K562 (cell line): Measurements from ENCODE around the gene EVI5. TPM values are rescaled to one million over a fixed set of nuclear protein-coding genes. Genes with fewer than 3 reads are reported as not detected.

Experiments
- ATAC-seq: fragments of 200-7000 bp; cut with Tn5 transposase; 3 replicates; pipeline ENCODE4 v1.9.1; 2020; ENCODE audit warnings: moderate library complexity
- BruUV-seq: library from RNA; stranded (reverse); fragments of 400-500 nt; replicated peaks from 2 replicates; lab custom pipeline; 2021; lab: Mats Ljungman, UMichigan
- CTCF ChIA-PET: fragments of 300-600 bp; formaldehyde crosslinking; extraction: SDS; loops from one replicate; lab custom pipeline; 2021; ENCODE audit warnings: low intra/inter-chr PET ratio; lab: Yijun Ruan, JAX
- POLR2A ChIA-PET: fragments of 300-600, 350-650 bp; sonication (Branson Sonifier 250); formaldehyde crosslinking; extraction: SDS; loops from one replicate; lab custom pipeline; 2021; ENCODE audit warnings: antibody characterized with exemption, inconsistent platforms; lab: Yijun Ruan, JAX
- DNase-seq, 4 experiments: peaks; one replicate each; pipeline versions ENCODE4 v3.0.0 to v3.0.0-alpha.2; 2011 to 2018; ENCODE audit warnings: low spot score in 3 of 4, mixed read lengths in 3 of 4; ENCODE audit errors: extremely low read depth in 1 of 4
- FAIRE-seq: peaks from 2 replicates; lab custom pipeline; 2011; peaks lifted over from hg19 to GRCh38; lab: Jason Lieb, UNC
- H2AFZ ChIP-seq: 2 replicates; pipeline ENCODE4 v1.6.0; 2011; ENCODE audit warnings: low read depth, low read length, control low read depth, inconsistent platforms
- H3K27ac ChIP-seq: fragments of 200-600 bp; 3 replicates; pipeline ENCODE4 v1.8.0; 2011; ENCODE audit warnings: low read depth, mild to moderate bottlenecking, control low read depth, inconsistent platforms, low read length, moderate library complexity, mixed read lengths; ENCODE audit errors: extremely low read depth
- H3K27me3 ChIP-seq, 2 experiments: fragments of 300-600 bp in 1 of 2; 2 replicates in 1 of 2; 3 replicates in 1 of 2; pipeline versions ENCODE4 v1.6.0 to v1.8.0; 2011; ENCODE audit warnings: inconsistent platforms in 2 of 2, low read length in 2 of 2, mild to moderate bottlenecking in 1 of 2, mixed read lengths in 1 of 2, moderate library complexity in 1 of 2; ENCODE audit not compliant: control insufficient read depth in 2 of 2, insufficient read depth in 2 of 2
- H3K36me3 ChIP-seq: fragments of 300-600 bp; 3 replicates; pipeline ENCODE4 v1.8.0; 2011; ENCODE audit warnings: mild to moderate bottlenecking, low read length, inconsistent platforms; ENCODE audit not compliant: control insufficient read depth, insufficient read depth
- H3K4me1 ChIP-seq, 2 experiments: fragments of 200-600 bp in 1 of 2; replicated peaks in 1 of 2; 2 replicates in 1 of 2; 3 replicates in 1 of 2; pipeline versions ENCODE4 v1.5.1 to v1.8.0; 2011; ENCODE audit warnings: inconsistent platforms in 2 of 2, low read length in 2 of 2, mild to moderate bottlenecking in 1 of 2, mixed read lengths in 1 of 2, moderate library complexity in 1 of 2; ENCODE audit not compliant: control insufficient read depth in 2 of 2, insufficient read depth in 2 of 2
- H3K4me2 ChIP-seq: 2 replicates; pipeline ENCODE4 v1.6.1; 2011; ENCODE audit warnings: low read length, control low read depth, inconsistent platforms, mixed read lengths; ENCODE audit not compliant: insufficient read depth
- H3K4me3 ChIP-seq: fragments of 200-600 bp; sonication (generic), shearing (Covaris generic); 2 replicates; pipeline ENCODE4 v1.5.1; 2016; ENCODE audit warnings: control low read depth, inconsistent platforms
- H3K79me2 ChIP-seq: fragments of 200-600 bp; 3 replicates; pipeline ENCODE4 v1.8.0; 2011; ENCODE audit warnings: low read length, inconsistent platforms; ENCODE audit not compliant: control insufficient read depth, insufficient read depth
- H3K9ac ChIP-seq, 2 experiments: 2 replicates each; pipeline versions ENCODE4 v1.6.0 to v1.6.1; 2011; ENCODE audit warnings: low read depth in 2 of 2, low read length in 2 of 2, control low read depth in 1 of 2, inconsistent platforms in 1 of 2, mild to moderate bottlenecking in 1 of 2, mixed read lengths in 1 of 2; ENCODE audit not compliant: insufficient read depth in 1 of 2
- H3K9me1 ChIP-seq: one replicate; pipeline ENCODE4 v1.6.0; 2011; ENCODE audit warnings: inconsistent platforms, mild to moderate bottlenecking, low read length, moderate library complexity; ENCODE audit not compliant: control insufficient read depth, insufficient read depth
- H3K9me3 ChIP-seq: replicated peaks from 2 replicates; pipeline ENCODE4 v1.5.1; 2011; ENCODE audit warnings: low read depth, low read length, inconsistent platforms; ENCODE audit not compliant: control insufficient read depth, insufficient read depth
- H4K20me1 ChIP-seq: replicated peaks from 2 replicates; pipeline ENCODE4 v1.6.1; 2011; ENCODE audit warnings: low read length, inconsistent platforms, mixed read lengths; ENCODE audit not compliant: control insufficient read depth, insufficient read depth
- BCOR ChIP-seq: fragments of 450-650 bp; IDR thresholded peaks from 2 replicates; pipeline ENCODE4 v1.6.1; 2016
- CCNT2 ChIP-seq: IDR thresholded peaks from 2 replicates; pipeline ENCODE4 v1.6.1; 2011; ENCODE audit warnings: borderline replicate concordance, low read depth, mild to moderate bottlenecking, moderate library complexity, mixed read lengths, low read length; ENCODE audit not compliant: insufficient read length; ENCODE audit errors: extremely low read depth
- CTCFL ChIP-seq: IDR thresholded peaks from 2 replicates; pipeline ENCODE4 v1.6.1; 2011; ENCODE audit warnings: borderline replicate concordance, low read depth, mild to moderate bottlenecking, moderate library complexity, low read length; ENCODE audit not compliant: insufficient read depth, poor library complexity, severe bottlenecking
- FOXA1 ChIP-seq: fragments of 450-650 bp; IDR thresholded peaks from 2 replicates; pipeline ENCODE4 v1.6.1; 2016; ENCODE audit warnings: mild to moderate bottlenecking, borderline replicate concordance
- HDAC1 ChIP-seq, 2 experiments: fragments of 450-650 bp; IDR thresholded peaks; 2 replicates each; pipeline ENCODE4 v1.6.1; 2016 to 2017; ENCODE audit warnings: inconsistent platforms in 1 of 2, mild to moderate bottlenecking in 1 of 2, moderate library complexity in 1 of 2
- KDM2B ChIP-seq: fragments of 250-450 bp; sonication (Bioruptor Pico); IDR thresholded peaks from 2 replicates; pipeline ENCODE4 v1.8.0; 2021; ENCODE audit warnings: mild to moderate bottlenecking, moderate library complexity
- MYC ChIP-seq, 2 experiments: fragments of 250-450 bp in 1 of 2; sonication (Bioruptor Pico) in 1 of 2; IDR thresholded peaks; 2 replicates each; pipeline versions ENCODE4 v1.5.1 to v1.6.1; 2012 to 2021; ENCODE audit warnings: low read depth in 2 of 2, borderline replicate concordance in 1 of 2, improper control_type of control experiment in 1 of 2, low read length in 1 of 2, mild to moderate bottlenecking in 1 of 2, moderate library complexity in 1 of 2
- PCBP2 ChIP-seq: fragments of 200-400 bp; formaldehyde crosslinking; IDR thresholded peaks from 2 replicates; pipeline ENCODE4 v1.6.1; 2018; ENCODE audit warnings: low read length, low read depth, mild to moderate bottlenecking, moderate library complexity; ENCODE audit not compliant: poor library complexity, severe bottlenecking
- PURB ChIP-seq: sonication (generic); formaldehyde crosslinking; IDR thresholded peaks from 2 replicates; pipeline ENCODE4 v1.9.0; 2021; ENCODE audit warnings: low read depth, mild to moderate bottlenecking, missing genetic modification reagents
- SRSF7 ChIP-seq: fragments of 200-400 bp; formaldehyde crosslinking; optimal IDR thresholded peaks from 2 replicates; pipeline ENCODE3; 2017; ENCODE audit warnings: mild to moderate bottlenecking, low read depth, low read length
- TFAM ChIP-seq: fragments of 250-450 bp; sonication (Bioruptor Pico); conservative IDR thresholded peaks from 2 replicates; pipeline ENCODE4 v1.5.0; 2021; ENCODE audit warnings: mild to moderate bottlenecking, moderate library complexity
- ZC3H11A ChIP-seq: IDR thresholded peaks from 2 replicates; pipeline ENCODE4 v1.6.1; 2012; ENCODE audit warnings: low read depth, low read length, improper control_type of control experiment
- ZNF395 ChIP-seq: fragments of 200-800 bp; sonication (Bioruptor generic); IDR thresholded peaks from 2 replicates; pipeline ENCODE4 v1.6.1; 2017; ENCODE audit warnings: missing genetic modification characterization, missing compliant biosample characterization
- ZNF41 ChIP-seq: fragments of 250-450 bp; sonication (Bioruptor Pico); conservative IDR thresholded peaks from 2 replicates; pipeline ENCODE4 v1.4.0; 2020; ENCODE audit warnings: mild to moderate bottlenecking
- ZNF436 ChIP-seq: fragments of 250-450, 450-650 bp; sonication (Bioruptor Pico); formaldehyde crosslinking; IDR thresholded peaks from 2 replicates; pipeline ENCODE4 v1.7.0; 2020; ENCODE audit warnings: mild to moderate bottlenecking
- ZNF668 ChIP-seq: fragments of 250-450 bp; sonication (Bioruptor Pico); IDR thresholded peaks from 2 replicates; pipeline ENCODE4 v1.8.0; 2022; ENCODE audit warnings: mild to moderate bottlenecking, inconsistent platforms
- WGBS: fragments of 100-300 bp; shearing (Covaris generic); methylation state at CpG from one replicate; pipeline ENCODE4 v1.1.6; 2016; ENCODE audit warnings: low coverage, mixed read lengths; ENCODE audit not compliant: insufficient coverage; ENCODE audit errors: missing lambda C conversion rate; 5-methylcytosine and 5-hydroxymethylcytosine counted together
- in situ Hi-C: fragments of 300-500 bp; cut with MboI; formaldehyde crosslinking; loops from 4 replicates; pipeline ENCODE4 v1.15.0; 2018; ENCODE audit warnings: inconsistent platforms, mixed read lengths
- intact Hi-C: fragments of 100-400 bp; cut with micrococcal nuclease; formaldehyde crosslinking; loops from 2 replicates; pipeline ENCODE4 v1.14.2; 2022
- polyA plus RNA-seq, 8 experiments: library from polyadenylated mRNA; depleted of rRNA in 4 of 8; stranded (reverse) in 5 of 8; unstranded in 3 of 8; fragments of >200 nt; fragmentation: Nextera tagmentation in 2 of 8; fragmentation: Illumina TruSeq in 1 of 8; extraction: Ambion mirVana in 2 of 8; extraction: Trizol in 1 of 8; gene quantifications; 2 replicates each; pipeline versions ENCODE4 v1.2.1 to v1.2.3, GENCODE V29; 2011 to 2014; ENCODE audit warnings: inconsistent platforms in 1 of 8, missing spikeins in 1 of 8
- total RNA-seq, 7 experiments: library from RNA; depleted of rRNA in 6 of 7; stranded (reverse); fragments of >200 nt in 6 of 7; fragmentation: Illumina TruSeq in 2 of 7; extraction: Trizol in 2 of 7; gene quantifications; 2 replicates each; pipeline versions ENCODE4 v1.2.1 to v1.2.3, GENCODE V29; 2011 to 2021; ENCODE audit warnings: low replicate concordance in 1 of 7
- TF ChIP-seq, protein P1 (sequence below): fragments of 250-450 bp; sonication (Bioruptor Pico); IDR thresholded peaks from 2 replicates; pipeline ENCODE4 v1.8.0; 2021; ENCODE audit warnings: moderate library complexity, mild to moderate bottlenecking, inconsistent platforms
- TF ChIP-seq, protein P2 (sequence below), 2 experiments: IDR thresholded peaks; 2 replicates each; pipeline ENCODE4 v1.6.1; 2011; ENCODE audit warnings: borderline replicate concordance in 1 of 2, control low read depth in 1 of 2, low read depth in 1 of 2, low read length in 1 of 2, mild to moderate bottlenecking in 1 of 2, mixed read lengths in 1 of 2, moderate library complexity in 1 of 2; ENCODE audit not compliant: insufficient read depth in 1 of 2, insufficient read length in 1 of 2, poor library complexity in 1 of 2, severe bottlenecking in 1 of 2; ENCODE audit errors: extremely low read depth in 1 of 2

The EVI5 gene
- total and polyA plus RNA-seq, 9 of the 15 experiments (the other 6 are each of a cell fraction or from before 2014, with no cell fraction given), result 1.7 to 50.1 (median 13.7) TPM

DNA sequence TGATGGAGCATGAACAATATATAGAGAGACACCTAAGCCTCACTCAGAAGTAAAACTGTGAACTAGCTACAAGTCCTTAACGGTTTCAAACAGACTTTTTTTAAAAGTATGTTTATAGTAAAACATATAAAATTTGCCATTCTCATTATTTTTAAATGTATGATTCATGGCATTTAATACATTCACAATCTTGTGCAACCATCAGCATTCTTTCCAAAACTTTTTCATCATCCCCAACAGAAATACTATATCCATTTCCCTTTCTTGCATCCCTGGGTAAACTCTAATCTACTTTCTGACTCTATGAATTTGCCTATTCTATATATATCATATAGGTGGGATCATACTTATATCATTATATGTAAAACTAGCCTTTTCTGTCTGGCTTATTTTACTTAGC, 25.5 kb downstream of the EVI5 start:
- H3K27me3 ChIP-seq, result no peaks in the 10 kb centered on the region; a peak in 1 of 5 replicates
- TF ChIP-seq CCNT2 (no peak), HDAC1 (IDR thresholded peaks at IDR 0.05) (no peak), KDM2B (CRISPR knock-in tag) (no peak), ZNF436 (CRISPR knock-in tag) (no peak), BCOR (no peak), ZNF668 (no peak), PURB (CRISPR knock-in tag) (no peak), TFAM (CRISPR knock-in tag) (no peak), ZC3H11A (no peak), ZNF395 (no peak), ZNF41 (no peak), FOXA1 (no peak), SRSF7 (no peak), PCBP2 (no peak), MYC (IDR thresholded peaks at IDR 0.05; ENCODE audit: low read depth, low read length) (no peak), MYC (CRISPR knock-in tag; IDR thresholded peaks at IDR 0.05; ENCODE audit: borderline replicate concordance, low read depth) (no peak), CTCFL (no peak)
- TF ChIP-seq, protein P1, sequence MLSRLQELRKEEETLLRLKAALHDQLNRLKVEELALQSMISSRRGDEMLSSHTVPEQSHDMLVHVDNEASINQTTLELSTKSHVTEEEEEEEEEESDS, result no peak
- TF ChIP-seq, protein P2, sequence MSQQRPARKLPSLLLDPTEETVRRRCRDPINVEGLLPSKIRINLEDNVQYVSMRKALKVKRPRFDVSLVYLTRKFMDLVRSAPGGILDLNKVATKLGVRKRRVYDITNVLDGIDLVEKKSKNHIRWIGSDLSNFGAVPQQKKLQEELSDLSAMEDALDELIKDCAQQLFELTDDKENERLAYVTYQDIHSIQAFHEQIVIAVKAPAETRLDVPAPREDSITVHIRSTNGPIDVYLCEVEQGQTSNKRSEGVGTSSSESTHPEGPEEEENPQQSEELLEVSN (IDR thresholded peaks at IDR 0.05; ENCODE audit: borderline replicate concordance in 1 of 2, extremely low read depth in 1 of 2, insufficient read depth in 1 of 2, insufficient read length in 1 of 2, low read depth in 1 of 2, low read length in 1 of 2, poor library complexity in 1 of 2, severe bottlenecking in 1 of 2), result no peak
- no peaks in the 10 kb centered on the region for H4K20me1 ChIP-seq
- peaks cover 7% of the 10 kb centered on the region; the same call in 1 of the 3 replicates for H3K36me3 ChIP-seq
- no peak for DNase-seq
- H2AFZ ChIP-seq, result no peak overlapping the region
- no peak for FAIRE-seq
- no TSS peak for BruUV-seq
- H3K27ac ChIP-seq, result no peak overlapping the region
- intact Hi-C loops (no loop called here), in situ Hi-C loops (no loop called here)
- peaks cover 2% of the 10 kb centered on the region; the same call in 1 of the 2 replicates for H3K9me3 ChIP-seq
- POLR2A ChIA-PET, result interaction anchor here (0.7 kb wide), 1 partner anchor 60 kb away, joined by 3 read pairs; no protein-coding TSS in a partner anchor
- H3K4me2 ChIP-seq, result no peak overlapping the region
- peaks cover 28% of the 10 kb centered on the region for H3K79me2 ChIP-seq
- CTCF ChIA-PET, result no interaction called here
- H3K4me1 ChIP-seq, result peaks cover 4 to 16% of the 10 kb centered on the region in 2 experiments; a peak in 4 of 5 replicates
- H3K4me3 ChIP-seq, result no peak overlapping the region
- ATAC-seq, result no peak
- 0% methylated on average over 1 of the region's 1 CpG for WGBS
- no peak overlapping the region for H3K9ac ChIP-seq
- no peaks in the 10 kb centered on the region for H3K9me1 ChIP-seq
